GM21381 (cell line): ENCODE measurements around the gene CHD1.
"Not testable (repeated sequence)": the region's sequence is repeated elsewhere in the genome, so short reads cannot be mapped to it uniquely, and the experiment has no call there.

ENCODE experiments used
- ATAC-seq: cut with Tn5 transposase; IDR thresholded peaks from one replicate; pipeline ENCODE4 v1.9.1; 2021; ENCODE audit warnings: mild to moderate bottlenecking, moderate library complexity; ENCODE audit not compliant: unreplicated experiment

The CHD1 gene

DNA sequence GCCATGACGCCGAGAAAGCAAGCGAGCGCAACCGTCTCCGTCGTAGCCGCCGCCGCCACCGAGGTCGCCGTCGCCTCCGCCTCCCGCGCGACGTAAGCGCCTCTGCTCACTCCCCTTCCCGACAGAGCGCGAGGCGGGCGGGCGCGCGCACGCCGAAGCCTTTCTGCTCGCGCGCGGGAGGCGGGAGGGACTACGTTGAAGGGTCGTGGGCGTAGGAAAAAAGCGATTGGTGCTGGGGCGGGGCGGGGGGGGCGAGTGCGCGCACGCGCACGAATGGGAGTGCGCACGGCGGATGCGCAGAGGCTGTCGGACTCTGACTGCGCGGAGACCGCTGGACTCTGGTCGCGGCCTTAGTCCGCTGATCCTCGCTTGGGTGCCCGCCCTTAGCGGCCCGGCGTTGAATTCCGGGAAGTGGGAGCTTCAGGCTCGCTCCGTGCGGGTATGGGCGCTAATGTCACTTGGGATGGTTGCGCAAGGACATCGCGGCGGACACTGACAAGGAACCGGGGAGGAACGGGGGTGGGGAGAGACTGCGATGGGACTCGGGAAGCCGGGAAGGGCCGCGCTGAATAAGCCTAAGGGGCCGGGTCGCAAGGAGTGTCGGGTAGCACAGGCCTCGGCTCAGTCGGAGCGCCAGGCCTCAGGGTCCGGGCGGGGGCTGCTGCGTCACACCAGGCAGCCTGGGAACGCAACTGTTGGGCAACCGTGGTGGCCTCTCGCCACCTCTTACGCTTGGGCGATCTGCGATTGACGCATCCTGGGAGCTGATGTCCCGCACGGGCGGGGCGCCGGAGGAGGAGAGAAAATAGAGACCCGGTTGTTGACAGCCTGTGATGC is at the start of gene CHD1:
TSS of gene CHD1 (minus strand) at position 135 of the 837 bp plus-strand sequence. CDS start 2,621 bp downstream, outside the sequence.
- peak; percentile 57 for ATAC-seq

DNA sequence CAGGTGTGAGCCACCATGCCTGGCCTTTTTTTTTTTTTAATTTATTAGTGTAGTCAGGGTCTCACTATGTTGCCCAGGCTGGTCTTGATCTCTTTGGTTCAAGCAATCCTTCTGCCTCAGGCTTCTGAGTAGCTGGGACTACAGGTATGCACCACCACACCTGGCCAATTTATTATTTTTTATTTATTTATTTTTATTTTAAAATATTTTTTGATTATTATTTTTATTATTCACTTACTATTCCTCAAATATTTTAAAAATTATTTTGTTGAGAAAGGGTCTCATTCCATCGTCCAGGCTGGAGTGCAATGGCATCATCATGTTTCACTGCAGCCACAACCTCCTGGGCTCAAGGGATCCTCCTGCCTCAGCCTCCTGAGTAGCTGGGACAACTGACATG is 49.7 kb upstream of the CHD1 start:
- no peak for ATAC-seq

DNA sequence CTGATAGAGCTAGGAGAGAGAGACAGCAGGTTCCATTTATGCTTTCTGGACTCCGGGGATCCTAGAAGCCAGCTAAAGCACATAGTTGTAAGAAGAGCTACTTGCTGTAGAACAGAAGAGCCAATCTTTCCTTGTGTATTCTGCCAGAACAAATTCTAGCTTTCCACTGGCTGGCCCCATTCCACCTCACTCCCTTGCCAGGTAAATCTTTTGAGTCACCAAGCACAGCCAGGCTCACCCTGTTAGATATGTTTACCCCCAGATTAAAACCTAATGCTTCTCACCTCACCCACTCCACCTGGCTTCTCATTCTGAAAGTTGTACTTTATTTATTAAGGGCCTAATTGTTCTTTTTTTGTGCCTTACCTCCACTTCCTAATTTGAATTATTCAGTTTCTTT is 48.9 kb upstream of the CHD1 start:
- no peak for ATAC-seq

DNA sequence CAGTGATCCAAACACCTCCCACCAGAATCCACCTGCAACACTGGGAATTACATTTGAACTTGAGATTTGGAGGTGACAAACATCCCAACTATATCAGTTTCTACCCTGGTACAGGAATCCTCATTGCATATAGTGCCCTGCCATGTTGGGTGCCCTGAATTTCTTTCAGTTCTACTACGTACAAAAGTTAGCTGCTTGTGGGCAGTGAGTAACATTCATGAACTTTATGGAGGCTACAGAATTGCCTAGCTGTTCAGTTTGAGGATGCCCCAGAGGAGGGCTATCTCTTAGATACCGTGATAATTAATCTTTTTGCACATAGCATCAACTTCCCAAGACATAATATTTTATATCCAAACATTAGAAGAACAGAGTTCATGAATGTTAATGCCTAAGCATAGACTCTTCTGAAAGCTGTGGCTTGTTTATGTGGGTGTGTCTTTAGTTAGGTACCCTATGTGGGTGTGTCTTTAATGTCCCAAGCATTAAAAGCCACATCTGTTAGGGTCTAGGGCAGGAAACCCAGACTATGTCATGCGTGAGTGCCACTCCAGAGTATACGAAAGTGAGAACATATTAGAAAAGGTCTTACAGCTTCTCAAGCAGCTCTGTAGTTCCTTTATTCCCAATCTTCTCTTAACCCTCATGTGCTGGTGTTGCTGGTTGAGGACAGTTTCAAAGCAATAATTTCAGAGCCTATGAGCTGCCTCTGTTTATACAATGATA is 47.0 kb upstream of the CHD1 start:
- peak; percentile 90 for ATAC-seq

DNA sequence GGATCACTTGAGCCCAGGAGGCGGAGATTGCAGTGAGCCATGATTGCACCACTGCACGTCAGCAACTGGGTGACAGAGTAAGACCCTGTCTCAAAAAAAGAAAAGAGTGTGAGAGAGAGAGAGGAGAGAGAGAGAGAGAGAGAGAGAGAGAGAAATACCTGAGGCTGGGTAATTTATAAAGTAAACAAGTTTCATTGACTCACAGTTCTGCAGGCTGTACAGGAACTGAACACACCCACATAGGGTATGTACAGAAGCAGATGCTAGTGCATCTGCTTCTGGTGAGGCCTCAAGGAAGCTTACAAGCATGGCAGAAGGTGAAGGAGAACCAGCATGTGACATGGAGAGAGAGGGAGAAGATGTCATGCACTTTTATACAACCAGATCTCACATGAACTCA is 46.4 kb upstream of the CHD1 start:
- peak; percentile 8 for ATAC-seq

DNA sequence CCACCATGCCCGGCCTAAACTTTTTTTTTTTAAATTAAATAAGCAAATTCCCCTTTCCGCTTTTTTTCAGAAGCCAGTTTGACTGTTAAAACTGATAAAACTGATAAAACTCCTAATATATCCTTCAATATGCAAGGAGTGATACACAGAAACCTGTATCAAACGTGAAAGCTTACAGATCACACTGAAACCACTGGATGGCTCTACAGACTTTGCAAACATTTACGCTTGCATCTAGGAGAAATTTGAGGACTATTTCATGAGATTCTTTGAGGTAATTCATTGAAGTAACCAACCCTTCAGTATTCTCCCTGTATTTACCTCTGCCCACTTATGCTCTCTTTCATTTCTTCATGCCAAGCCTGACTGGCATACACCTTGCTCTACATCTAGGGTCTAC is 40.6 kb upstream of the CHD1 start:
- ATAC-seq = no peak

DNA sequence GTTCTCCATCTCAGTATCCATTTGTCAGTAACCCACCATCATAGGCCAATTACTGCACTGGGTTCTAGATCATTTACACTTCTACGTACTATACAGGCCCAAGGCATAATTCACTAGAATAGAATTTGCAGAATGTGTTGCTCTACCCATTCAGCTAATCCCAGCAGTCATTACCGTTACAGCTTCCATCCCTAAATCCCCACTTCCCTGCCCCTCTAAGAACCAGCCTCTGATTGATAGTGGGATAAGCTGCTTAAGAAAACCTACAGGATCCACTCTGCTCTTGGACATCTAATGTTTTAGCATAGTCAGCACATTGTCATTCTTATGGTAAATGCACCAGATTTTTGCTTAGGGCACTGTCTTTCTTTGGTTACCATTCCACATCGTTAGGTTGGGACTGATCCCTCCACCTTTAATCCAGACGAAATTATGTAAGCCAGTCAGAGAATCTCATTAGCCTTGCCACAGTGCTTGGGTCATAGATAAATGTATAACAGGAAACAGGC is 39.3 kb upstream of the CHD1 start:
- ATAC-seq = no peak

DNA sequence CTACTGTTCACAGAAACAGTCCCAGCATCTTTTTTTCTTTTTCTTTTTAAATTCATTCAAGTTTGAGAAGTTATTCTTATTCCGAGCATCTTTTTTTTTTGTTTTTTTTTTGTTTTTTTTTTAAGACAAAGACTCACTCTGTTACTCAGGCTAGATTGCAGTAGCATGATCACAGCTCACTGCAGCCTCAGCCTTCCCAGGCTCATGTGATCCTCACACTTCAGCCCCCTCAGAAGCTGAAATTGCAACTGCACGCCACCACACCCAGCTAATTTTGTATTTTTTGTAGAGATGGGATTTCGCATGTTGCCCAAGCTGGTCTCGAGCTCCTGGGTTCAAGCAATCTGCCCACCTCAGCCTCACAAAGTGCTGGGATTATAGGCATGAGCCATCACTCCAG is 36.4 kb upstream of the CHD1 start:
- no peak for ATAC-seq

DNA sequence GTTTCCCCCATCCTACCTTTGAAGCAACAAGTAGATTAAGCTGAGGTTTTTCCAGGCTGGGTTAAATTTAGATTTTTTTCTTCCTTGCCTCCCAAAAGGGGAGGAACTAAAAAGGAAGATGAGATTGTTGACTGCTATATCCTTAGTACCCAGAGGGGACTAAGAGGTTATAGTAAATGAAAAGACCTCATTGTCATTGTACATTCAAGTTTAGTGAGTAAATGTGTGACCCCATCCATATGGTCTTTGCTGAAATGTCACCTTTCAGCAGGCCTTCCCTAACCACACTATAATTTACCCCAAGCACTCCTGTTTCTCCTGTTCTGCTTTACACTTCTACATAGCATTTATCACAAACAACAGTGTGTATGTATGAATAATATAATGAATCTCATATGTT is 35.8 kb upstream of the CHD1 start:
- no peak for ATAC-seq

DNA sequence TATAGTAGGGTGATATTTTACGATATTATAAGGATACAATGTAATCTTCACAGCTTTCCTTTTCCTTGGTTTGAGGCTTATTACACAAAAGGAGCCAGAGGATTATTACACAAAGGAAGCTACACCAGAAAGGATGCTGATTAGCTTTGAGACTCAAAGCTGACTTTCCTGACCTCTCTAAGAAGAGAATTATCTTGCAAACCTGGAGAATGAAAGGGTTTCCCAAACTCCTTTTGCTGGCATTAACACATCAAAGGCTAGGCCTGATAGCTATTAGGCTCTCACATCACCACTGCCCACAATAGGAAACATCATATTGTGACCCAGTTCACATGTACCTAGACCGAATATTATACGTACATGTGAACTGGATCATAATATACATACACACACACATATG is 34.2 kb upstream of the CHD1 start:
- ATAC-seq = no peak

DNA sequence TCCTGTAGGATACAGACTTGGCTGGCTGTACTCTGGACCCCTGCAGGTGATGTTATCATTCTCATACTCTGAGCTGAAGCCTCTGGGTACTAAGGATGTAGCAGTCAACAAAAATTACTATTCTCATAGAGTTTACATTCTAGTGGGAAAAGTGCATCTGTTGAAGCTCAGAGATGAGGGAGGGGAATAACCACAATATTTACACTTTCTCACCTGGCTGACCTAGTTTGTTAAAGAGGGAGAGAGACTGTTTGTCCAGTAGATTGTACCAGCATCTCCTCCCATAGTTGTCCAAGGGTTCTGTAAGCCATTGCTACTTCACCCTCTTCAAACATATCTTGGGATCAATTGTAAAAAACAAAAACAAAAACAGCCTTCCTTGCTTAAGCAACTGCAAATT is 33.8 kb upstream of the CHD1 start:
- no peak for ATAC-seq

DNA sequence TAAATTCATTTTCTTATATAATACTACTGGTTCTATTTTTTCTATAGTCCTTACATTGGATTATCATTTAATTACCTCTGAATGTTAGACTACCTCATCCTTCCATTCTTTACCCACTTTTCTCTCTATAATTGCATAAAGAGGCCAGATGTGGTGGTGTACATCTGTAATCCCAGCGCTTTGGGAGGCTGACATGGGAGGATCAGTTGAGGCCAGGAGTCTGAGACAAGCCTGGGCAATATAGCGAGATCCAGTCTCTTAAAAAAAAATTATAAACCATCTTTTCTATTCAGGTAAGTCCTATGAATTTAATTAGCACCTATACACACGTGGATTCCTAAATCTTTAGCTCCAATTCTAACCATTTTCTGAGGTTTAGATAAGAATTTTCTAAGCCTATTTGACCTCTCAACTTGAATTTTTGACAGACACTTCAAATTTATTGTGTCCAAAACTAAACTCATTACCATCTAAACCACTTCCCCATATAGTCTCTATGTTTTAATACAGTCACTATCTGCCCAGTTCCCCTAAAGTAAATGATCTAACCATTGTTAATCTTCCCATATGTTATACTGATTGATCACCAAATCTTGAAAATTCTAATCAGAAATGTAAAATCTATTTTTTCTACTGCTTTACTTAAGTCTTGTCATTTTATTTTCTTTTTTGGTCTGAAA is 33.0 kb upstream of the CHD1 start:
- ATAC-seq = no peak

DNA sequence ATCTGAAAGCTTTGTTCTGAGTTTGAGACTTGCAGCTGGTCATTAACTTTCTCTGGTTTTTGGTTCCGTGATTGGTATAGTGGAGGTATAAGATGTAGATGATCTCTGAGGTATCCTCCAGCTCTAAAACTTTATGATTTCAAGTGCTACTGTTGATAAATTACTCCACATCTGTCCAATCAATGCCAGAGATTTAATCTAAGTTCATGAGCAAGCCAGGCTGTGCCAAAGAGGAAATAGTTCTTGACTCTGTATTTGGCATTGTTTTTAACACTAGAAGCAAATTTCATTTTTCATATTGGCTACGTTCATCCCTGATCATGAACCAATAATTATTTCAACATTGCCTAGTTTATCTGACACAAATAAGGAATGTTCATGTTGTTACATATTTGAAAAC is 28.5 kb upstream of the CHD1 start:
- no peak for ATAC-seq

DNA sequence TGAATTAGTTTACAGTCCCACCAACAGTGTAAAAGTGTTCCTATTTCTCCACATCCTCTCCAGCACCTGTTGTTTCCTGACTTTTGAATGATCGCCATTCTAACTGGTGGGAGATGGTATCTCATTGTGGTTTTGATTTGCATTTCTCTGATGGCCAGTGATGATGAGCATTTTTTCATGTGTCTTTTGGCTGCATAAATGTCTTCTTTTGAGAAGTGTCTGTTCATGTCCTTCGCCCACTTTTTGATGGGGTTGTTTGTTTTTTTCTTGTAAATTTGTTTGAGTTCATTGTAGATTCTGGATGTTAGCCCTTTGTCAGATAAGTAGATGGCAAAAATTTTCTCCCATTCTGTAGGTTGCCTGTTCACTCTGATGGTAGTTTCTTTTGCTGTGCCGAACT is 27.1 kb upstream of the CHD1 start:
- ATAC-seq = not testable (repeated sequence)

DNA sequence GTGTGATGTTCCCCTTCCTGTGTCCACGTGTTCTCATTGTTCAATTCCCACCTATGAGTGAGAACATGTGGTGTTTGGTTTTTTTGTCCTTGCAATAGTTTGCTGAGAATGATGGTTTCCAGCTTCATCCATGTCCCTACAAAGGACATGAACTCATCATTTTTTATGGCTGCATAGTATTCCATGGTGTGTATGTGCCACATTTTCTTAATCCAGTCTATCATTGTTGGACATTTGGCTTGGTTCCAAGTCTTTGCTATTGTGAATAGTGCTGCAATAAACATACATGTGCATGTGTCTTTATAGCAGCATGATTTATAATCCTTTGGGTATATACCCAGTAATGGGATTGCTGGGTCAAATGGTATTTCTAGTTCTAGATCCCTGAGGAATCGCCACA is 26.7 kb upstream of the CHD1 start:
- not testable (repeated sequence) for ATAC-seq

DNA sequence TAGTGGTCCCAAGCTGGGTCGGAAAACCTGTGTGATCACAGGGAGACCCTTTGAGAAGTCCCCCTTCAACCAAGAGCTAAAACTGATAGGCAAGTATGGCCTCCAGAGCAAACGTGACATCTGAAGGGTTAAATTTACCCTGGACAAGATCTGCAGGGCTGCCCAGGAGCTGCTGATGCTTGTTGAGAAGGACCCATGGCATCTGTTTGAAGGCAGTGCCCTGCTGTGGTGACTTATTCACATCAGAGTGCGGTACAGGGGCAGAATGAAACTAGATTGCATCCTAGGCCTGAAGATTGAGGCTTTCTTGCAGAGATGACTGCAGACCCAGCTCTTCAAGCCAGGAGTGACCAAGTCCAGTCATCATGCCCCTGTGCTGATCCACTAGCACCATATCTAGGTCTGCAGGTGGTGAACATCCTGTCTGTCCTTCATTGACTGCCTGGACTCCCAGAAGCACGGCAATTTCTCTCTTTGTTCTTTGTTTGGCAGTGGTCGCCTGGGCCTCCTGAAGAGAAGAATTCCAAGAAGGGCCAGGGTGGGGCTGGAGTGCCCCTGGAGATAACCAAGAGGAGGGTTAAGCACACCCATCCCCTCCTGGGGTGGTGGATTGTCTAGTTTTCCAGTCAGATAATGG is 25.7 kb upstream of the CHD1 start:
- no peak for ATAC-seq

DNA sequence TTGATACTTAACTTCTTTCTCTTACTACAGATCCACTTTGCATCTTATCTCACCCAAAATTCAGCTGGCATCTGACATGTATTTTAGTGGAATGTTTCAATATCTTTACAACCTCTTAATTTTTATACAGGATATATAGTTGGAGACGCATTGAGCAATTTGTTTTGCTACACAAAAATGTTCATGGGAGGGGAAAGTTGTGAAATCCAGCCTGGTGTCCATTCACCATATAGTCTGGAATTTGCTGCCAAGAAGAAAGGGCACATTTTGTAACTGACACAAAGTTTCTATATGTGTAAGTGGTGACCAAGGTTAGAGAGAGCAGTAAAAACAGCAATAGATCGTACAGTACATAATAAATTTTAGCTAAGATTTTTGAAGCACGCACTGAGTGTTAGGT is 14.0 kb upstream of the CHD1 start:
- ATAC-seq = no peak

DNA sequence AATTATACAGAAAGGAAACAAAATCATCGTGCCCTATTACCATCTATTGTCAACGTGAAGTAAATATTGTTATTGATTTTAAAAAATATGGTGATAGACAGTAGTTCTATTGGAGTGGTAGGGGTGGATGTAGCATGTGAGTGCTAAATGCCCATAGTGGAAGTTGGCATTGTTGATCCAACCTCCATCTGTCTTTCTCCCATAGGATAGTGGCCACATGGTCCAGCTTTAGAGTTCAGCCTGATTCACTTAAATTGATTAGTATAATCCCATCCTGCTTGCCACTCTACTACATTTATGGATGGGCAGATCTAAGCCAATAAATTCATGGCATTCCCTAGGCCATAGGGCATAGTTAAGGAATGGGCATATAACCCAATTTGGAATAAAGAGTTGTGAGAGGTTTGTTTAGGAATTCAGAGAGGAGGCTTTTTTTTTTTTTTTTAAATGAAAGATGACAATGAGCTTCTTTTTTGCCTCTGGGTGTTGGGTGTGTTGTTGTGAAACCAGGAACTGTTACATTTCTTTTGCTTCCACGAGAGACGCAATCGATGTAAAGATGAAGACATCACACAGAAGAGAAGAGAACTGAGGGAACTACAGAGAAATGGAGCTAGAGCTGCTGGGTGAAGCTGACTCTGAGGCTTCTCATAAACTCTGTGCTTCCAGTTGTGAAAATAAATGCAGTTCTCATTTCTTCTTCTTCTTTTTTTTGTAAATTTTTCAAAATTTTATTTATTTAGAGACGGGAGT is 12.5 kb upstream of the CHD1 start:
- no peak for ATAC-seq

DNA sequence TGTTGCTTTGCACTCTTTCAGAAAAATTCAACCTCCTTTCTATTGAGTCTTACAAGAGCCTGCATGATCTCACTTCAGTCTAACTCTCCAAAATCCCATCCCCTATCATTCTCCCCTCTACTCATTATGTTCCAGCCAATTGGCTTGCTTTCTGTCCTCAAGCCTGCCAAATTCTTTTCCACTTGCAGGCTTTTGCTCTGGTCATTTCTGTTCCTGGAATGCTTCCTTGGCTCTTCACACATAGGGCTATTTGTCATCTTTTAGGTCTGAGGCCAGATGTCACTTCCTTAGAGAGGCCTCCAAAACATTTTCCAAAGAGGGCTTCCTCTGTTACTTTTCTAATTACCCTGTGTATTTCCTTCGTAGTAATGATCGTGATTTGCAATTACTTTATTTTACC is 11.8 kb upstream of the CHD1 start:
- no peak for ATAC-seq

DNA sequence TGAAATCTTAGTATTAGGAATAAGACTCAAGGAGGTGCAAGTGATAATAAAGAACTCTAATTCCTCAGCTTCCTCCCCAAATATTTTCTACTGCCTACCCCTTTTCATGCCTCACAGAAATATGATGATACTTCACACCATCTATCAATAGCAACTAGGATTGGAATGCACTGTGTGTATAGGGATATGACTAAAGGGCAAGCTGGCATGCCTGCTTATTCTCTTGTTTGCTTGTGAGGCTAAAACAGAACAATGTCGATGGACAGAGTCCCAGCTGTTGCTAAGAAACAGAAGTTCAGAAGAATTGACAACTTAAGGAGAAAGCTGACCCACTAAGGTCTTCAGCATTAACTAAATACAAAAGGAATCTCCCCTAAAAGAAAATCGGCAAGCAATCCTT is 9.7 kb upstream of the CHD1 start:
- no peak for ATAC-seq
